ENCODE results near the gene CDH13.

The CDH13 gene

DNA sequence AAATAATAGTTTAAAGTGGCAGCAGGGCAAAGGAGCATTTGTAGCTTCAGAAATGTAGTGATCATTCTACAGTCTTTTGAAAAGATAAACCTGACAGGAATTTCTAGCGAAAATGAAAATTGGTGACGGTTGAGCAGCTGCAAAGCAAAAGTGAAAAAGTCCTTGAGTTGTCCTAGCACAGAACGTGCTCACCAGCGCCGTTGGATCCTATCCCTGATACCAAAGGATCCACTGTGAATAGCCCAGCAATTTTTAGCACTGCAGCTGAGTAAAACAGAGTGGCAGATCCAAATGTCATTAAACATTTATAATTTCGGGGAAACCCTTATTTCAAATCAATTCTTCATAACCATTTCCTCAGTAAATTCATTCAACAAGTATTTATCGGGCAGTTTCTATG, 727.2 kb downstream of the CDH13 start:
- H2AK5ac ChIP-seq (ENCODE audit: low read length, severe bottlenecking), result no peak overlapping the region
- DNase-seq, result no peak
- no peaks in the 10 kb centered on the region for H3K36me3 ChIP-seq (ENCODE audit: control insufficient read depth in 1 of 2, insufficient read depth in 2 of 2, low read depth in 1 of 2, low read length in 2 of 2)
- H2BK5ac ChIP-seq (ENCODE audit: low read depth, low read length, poor library complexity, severe bottlenecking), result no peak overlapping the region
- peaks cover 1% of the 10 kb centered on the region for H3K79me1 ChIP-seq (replicated peaks; ENCODE audit: low read length, poor library complexity, severe bottlenecking)
- WGBS, result 76% methylated on average over 5 of the region's 7 CpGs
- H3K4me2 ChIP-seq (ENCODE audit: low read length, poor library complexity, severe bottlenecking), result no peak overlapping the region
- H3K27ac ChIP-seq (ENCODE audit: low read length, poor library complexity, severe bottlenecking), result no peak overlapping the region
- H3K4me1 ChIP-seq (ENCODE audit: control insufficient read depth, insufficient read depth, low read depth, low read length), result no peaks in the 10 kb centered on the region
- H3K9me3 ChIP-seq (ENCODE audit: control insufficient read depth, low read length), result no peaks in the 10 kb centered on the region
- H4K8ac ChIP-seq (ENCODE audit: low read length), result no peak overlapping the region
- H3K9ac ChIP-seq (ENCODE audit: low read length), result no peak overlapping the region
- H3K4me3 ChIP-seq (ENCODE audit: insufficient read depth in 1 of 2, low read depth in 1 of 2, low read length in 2 of 2), result no peak overlapping the region
- H2BK120ac ChIP-seq (ENCODE audit: low read depth, low read length), result no peak overlapping the region
- no peak overlapping the region for H3K18ac ChIP-seq (ENCODE audit: low read depth in 1 of 2, low read length in 2 of 2)
- no peak overlapping the region for H3K4ac ChIP-seq (ENCODE audit: low read depth in 1 of 2, low read length in 2 of 2)
- H2BK12ac ChIP-seq (ENCODE audit: low read length in 2 of 2), result no peak overlapping the region
- no peak overlapping the region for H2BK15ac ChIP-seq (ENCODE audit: low read depth, poor library complexity, severe bottlenecking)
- no peak overlapping the region for H3K14ac ChIP-seq (ENCODE audit: low read length in 2 of 2)
- no peak overlapping the region for H3K23ac ChIP-seq (ENCODE audit: low read length in 2 of 2)
- no peaks in the 10 kb centered on the region for H3K27me3 ChIP-seq (ENCODE audit: control insufficient read depth in 1 of 2, insufficient read depth in 1 of 2, low read length in 2 of 2)
- no peak overlapping the region for H2AFZ ChIP-seq (ENCODE audit: low read depth, low read length)
- H4K91ac ChIP-seq (ENCODE audit: low read length), result no peak overlapping the region

DNA sequence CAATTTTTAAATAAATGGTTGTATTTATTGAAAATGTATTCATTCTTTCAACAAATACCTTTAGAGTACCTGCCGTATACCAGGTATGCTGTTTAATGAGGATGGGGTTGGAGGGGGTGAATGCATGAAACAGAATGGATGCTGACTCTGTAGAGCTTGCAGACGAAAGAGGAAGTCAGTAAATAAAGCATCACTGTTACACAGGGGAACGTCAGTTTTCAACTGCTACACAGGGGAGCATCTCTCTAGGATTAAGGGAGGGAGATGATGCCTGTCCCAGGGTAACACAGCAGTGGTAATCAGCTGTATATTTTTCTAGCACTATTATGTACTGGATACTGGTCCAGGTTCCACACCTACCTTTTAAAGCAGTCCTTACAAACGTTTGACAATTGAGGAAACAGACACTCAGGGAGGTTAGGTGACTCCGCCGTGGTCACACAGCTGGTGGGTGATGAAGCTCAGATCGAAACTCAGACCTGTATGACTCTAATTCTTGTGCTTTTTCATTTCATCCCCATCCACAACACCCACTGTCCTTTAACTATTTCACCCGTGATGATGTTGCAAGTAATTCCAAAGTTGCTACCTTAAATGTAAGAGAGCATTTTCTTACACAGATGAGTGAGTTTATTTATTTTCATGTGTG, 728.9 kb downstream of the CDH13 start:
- H3K79me1 ChIP-seq (replicated peaks; ENCODE audit: low read length, poor library complexity, severe bottlenecking), result peaks cover 1% of the 10 kb centered on the region
- no peak overlapping the region for H2BK12ac ChIP-seq (ENCODE audit: low read length in 2 of 2)
- H4K8ac ChIP-seq (ENCODE audit: low read length), result no peak overlapping the region
- H3K4me2 ChIP-seq (ENCODE audit: low read length, poor library complexity, severe bottlenecking), result no peak overlapping the region
- H3K4me1 ChIP-seq (ENCODE audit: control insufficient read depth, insufficient read depth, low read depth, low read length), result no peaks in the 10 kb centered on the region
- H3K9ac ChIP-seq (ENCODE audit: low read length), result no peak overlapping the region
- no peak overlapping the region for H4K91ac ChIP-seq (ENCODE audit: low read length)
- 82% methylated on average over 8 of the region's 8 CpGs for WGBS
- H3K23ac ChIP-seq (ENCODE audit: low read length in 2 of 2), result no peak overlapping the region
- H2AFZ ChIP-seq (ENCODE audit: low read depth, low read length), result no peak overlapping the region
- no peak for DNase-seq
- H2BK15ac ChIP-seq (ENCODE audit: low read depth, poor library complexity, severe bottlenecking), result no peak overlapping the region
- no peak overlapping the region for H2AK5ac ChIP-seq (ENCODE audit: low read length, severe bottlenecking)
- H3K36me3 ChIP-seq (ENCODE audit: control insufficient read depth in 1 of 2, insufficient read depth in 2 of 2, low read depth in 1 of 2, low read length in 2 of 2), result no peaks in the 10 kb centered on the region
- no peak overlapping the region for H3K18ac ChIP-seq (ENCODE audit: low read depth in 1 of 2, low read length in 2 of 2)
- no peak overlapping the region for H2BK5ac ChIP-seq (ENCODE audit: low read depth, low read length, poor library complexity, severe bottlenecking)
- no peak overlapping the region for H3K14ac ChIP-seq (ENCODE audit: low read length in 2 of 2)
- no peak overlapping the region for H3K27ac ChIP-seq (ENCODE audit: low read length, poor library complexity, severe bottlenecking)
- H3K9me3 ChIP-seq (ENCODE audit: control insufficient read depth, low read length), result no peaks in the 10 kb centered on the region
- H3K27me3 ChIP-seq (ENCODE audit: control insufficient read depth in 1 of 2, insufficient read depth in 1 of 2, low read length in 2 of 2), result no peaks in the 10 kb centered on the region
- no peak overlapping the region for H3K4me3 ChIP-seq (ENCODE audit: insufficient read depth in 1 of 2, low read depth in 1 of 2, low read length in 2 of 2)
- no peak overlapping the region for H2BK120ac ChIP-seq (ENCODE audit: low read depth, low read length)
- no peak overlapping the region for H3K4ac ChIP-seq (ENCODE audit: low read depth in 1 of 2, low read length in 2 of 2)

DNA sequence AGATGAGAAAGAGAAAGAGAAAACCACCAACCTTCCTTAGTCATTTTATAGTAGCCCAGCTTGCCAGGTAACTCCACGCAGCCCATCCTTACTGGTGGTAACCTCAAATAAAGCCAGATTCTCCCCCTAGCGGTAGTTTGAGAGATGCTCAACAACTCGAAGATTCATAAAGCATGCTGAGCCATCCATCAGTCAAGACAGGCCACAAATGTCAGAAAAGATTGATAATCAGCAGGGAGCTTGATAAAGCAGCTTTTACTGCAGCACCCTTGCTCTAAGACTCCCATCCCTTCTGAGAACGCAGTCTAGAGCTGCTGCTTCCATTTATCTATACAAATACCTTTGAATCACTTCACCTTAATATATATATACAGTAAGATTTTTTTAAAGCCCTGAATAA, 729.5 kb downstream of the CDH13 start:
- no peak overlapping the region for H2AFZ ChIP-seq (ENCODE audit: low read depth, low read length)
- no peaks in the 10 kb centered on the region for H3K9me3 ChIP-seq (ENCODE audit: control insufficient read depth, low read length)
- H3K36me3 ChIP-seq (ENCODE audit: control insufficient read depth in 1 of 2, insufficient read depth in 2 of 2, low read depth in 1 of 2, low read length in 2 of 2), result no peaks in the 10 kb centered on the region
- H3K23ac ChIP-seq (ENCODE audit: low read length in 2 of 2), result no peak overlapping the region
- WGBS, result 7% methylated on average over 3 of the region's 4 CpGs
- no peak overlapping the region for H3K4me2 ChIP-seq (ENCODE audit: low read length, poor library complexity, severe bottlenecking)
- no peak overlapping the region for H2BK5ac ChIP-seq (ENCODE audit: low read depth, low read length, poor library complexity, severe bottlenecking)
- no peak overlapping the region for H4K91ac ChIP-seq (ENCODE audit: low read length)
- no peak overlapping the region for H3K9ac ChIP-seq (ENCODE audit: low read length)
- H3K4ac ChIP-seq (ENCODE audit: low read depth in 1 of 2, low read length in 2 of 2), result no peak overlapping the region
- no peak overlapping the region for H3K14ac ChIP-seq (ENCODE audit: low read length in 2 of 2)
- no peak overlapping the region for H3K18ac ChIP-seq (ENCODE audit: low read depth in 1 of 2, low read length in 2 of 2)
- H3K79me1 ChIP-seq (replicated peaks; ENCODE audit: low read length, poor library complexity, severe bottlenecking), result peaks cover 1% of the 10 kb centered on the region
- no peak overlapping the region for H4K8ac ChIP-seq (ENCODE audit: low read length)
- H3K27me3 ChIP-seq (ENCODE audit: control insufficient read depth in 1 of 2, insufficient read depth in 1 of 2, low read length in 2 of 2), result no peaks in the 10 kb centered on the region
- no peak overlapping the region for H2AK5ac ChIP-seq (ENCODE audit: low read length, severe bottlenecking)
- no peak overlapping the region for H3K27ac ChIP-seq (ENCODE audit: low read length, poor library complexity, severe bottlenecking)
- peak; percentile 53 for DNase-seq
- no peak overlapping the region for H3K4me3 ChIP-seq (ENCODE audit: insufficient read depth in 1 of 2, low read depth in 1 of 2, low read length in 2 of 2)
- no peak overlapping the region for H2BK15ac ChIP-seq (ENCODE audit: low read depth, poor library complexity, severe bottlenecking)
- no peak overlapping the region for H2BK120ac ChIP-seq (ENCODE audit: low read depth, low read length)
- no peak overlapping the region for H2BK12ac ChIP-seq (ENCODE audit: low read length in 2 of 2)
- no peaks in the 10 kb centered on the region for H3K4me1 ChIP-seq (ENCODE audit: control insufficient read depth, insufficient read depth, low read depth, low read length)

DNA sequence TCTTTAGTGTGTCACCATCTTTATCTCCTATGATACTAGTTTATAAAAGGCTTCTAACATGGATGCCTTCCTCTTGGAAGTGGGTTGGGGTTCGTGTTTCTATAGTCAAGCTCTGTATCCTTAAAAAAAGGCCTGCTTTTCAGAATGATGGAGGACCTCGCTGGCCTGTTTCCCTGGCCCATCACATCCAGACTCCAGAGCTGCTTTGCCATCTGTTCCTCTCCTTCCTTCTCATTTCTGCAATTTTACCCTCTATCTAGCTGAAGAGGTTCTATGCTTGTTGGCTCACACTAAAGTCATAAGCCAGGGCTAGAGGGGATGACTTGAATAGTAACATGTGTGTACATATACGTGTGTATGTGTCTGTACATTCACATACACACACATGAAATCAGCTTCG, 730.2 kb downstream of the CDH13 start:
- Histone ChIP-seq H3K4me1 (ENCODE audit: control insufficient read depth, insufficient read depth, low read depth, low read length) (no peaks in the 10 kb centered on the region), H2BK120ac (ENCODE audit: low read depth, low read length) (no peak overlapping the region), H3K4me2 (ENCODE audit: low read length, poor library complexity, severe bottlenecking) (no peak overlapping the region), H4K91ac (ENCODE audit: low read length) (no peak overlapping the region), H2BK5ac (ENCODE audit: low read depth, low read length, poor library complexity, severe bottlenecking) (no peak overlapping the region), H2BK15ac (ENCODE audit: low read depth, poor library complexity, severe bottlenecking) (no peak overlapping the region), H3K4me3 (ENCODE audit: insufficient read depth in 1 of 2, low read depth in 1 of 2, low read length in 2 of 2) (no peak overlapping the region), H3K14ac (ENCODE audit: low read length in 2 of 2) (no peak overlapping the region), H3K27me3 (ENCODE audit: control insufficient read depth in 1 of 2, insufficient read depth in 1 of 2, low read length in 2 of 2) (no peaks in the 10 kb centered on the region), H3K23ac (ENCODE audit: low read length in 2 of 2) (no peak overlapping the region), H2AK5ac (ENCODE audit: low read length, severe bottlenecking) (no peak overlapping the region), H2AFZ (ENCODE audit: low read depth, low read length) (no peak overlapping the region), H2BK12ac (ENCODE audit: low read length in 2 of 2) (no peak overlapping the region), H3K18ac (ENCODE audit: low read depth in 1 of 2, low read length in 2 of 2) (no peak overlapping the region), H3K4ac (ENCODE audit: low read depth in 1 of 2, low read length in 2 of 2) (no peak overlapping the region), H3K9me3 (ENCODE audit: control insufficient read depth, low read length) (no peaks in the 10 kb centered on the region), H3K79me1 (replicated peaks; ENCODE audit: low read length, poor library complexity, severe bottlenecking) (peaks cover 1% of the 10 kb centered on the region), H3K27ac (ENCODE audit: low read length, poor library complexity, severe bottlenecking) (no peak overlapping the region), H3K36me3 (ENCODE audit: control insufficient read depth in 1 of 2, insufficient read depth in 2 of 2, low read depth in 1 of 2, low read length in 2 of 2) (no peaks in the 10 kb centered on the region), H4K8ac (ENCODE audit: low read length) (no peak overlapping the region), H3K9ac (ENCODE audit: low read length) (no peak overlapping the region)
- no peak for DNase-seq
- 84% methylated on average over 4 of the region's 4 CpGs for WGBS
